ENCODE measurements around the gene DCTN5.
"Not testable (repeated sequence)": the region's sequence is repeated elsewhere in the genome, so short reads cannot be mapped to it uniquely, and the experiment has no call there.

Gene DCTN5

GRCh38 chr16:23694644-23695373 is 53.5 kb downstream of the DCTN5 start:
- no peak for DNase-seq

GRCh38 chr16:23695756-23696155 is 54.5 kb downstream of the DCTN5 start:
- DNase-seq = no peak

GRCh38 chr16:23699100-23699499 is 57.8 kb downstream of the DCTN5 start:
- DNase-seq = no peak

GRCh38 chr16:23700093-23700492 is 58.8 kb downstream of the DCTN5 start:
- DNase-seq = no peak

- DNase-seq = no peak
Measured at GRCh38 chr16:23700509-23700908, 59.2 kb downstream of the DCTN5 start.

GRCh38 chr16:23701045-23701444 is 59.8 kb downstream of the DCTN5 start:
- DNase-seq = no peak

GRCh38 chr16:23702951-23703350 is 61.7 kb downstream of the DCTN5 start:
- no peak for DNase-seq

- DNase-seq = no peak
Measured at GRCh38 chr16:23704772-23705516, 63.7 kb downstream of the DCTN5 start.

- DNase-seq = no peak
Measured at GRCh38 chr16:23705517-23705902, 64.2 kb downstream of the DCTN5 start.

- no peak for DNase-seq
Measured at GRCh38 chr16:23706439-23706838, 65.2 kb downstream of the DCTN5 start.

GRCh38 chr16:23709536-23709935 is 68.3 kb downstream of the DCTN5 start:
- DNase-seq = no peak

- no peak for DNase-seq
Measured at GRCh38 chr16:23710008-23710407, 68.7 kb downstream of the DCTN5 start.

GRCh38 chr16:23710504-23710903 is 69.2 kb downstream of the DCTN5 start:
- no peak for DNase-seq

GRCh38 chr16:23711785-23712184 is 70.5 kb downstream of the DCTN5 start:
- DNase-seq = no peak

- no peak for DNase-seq
Measured at GRCh38 chr16:23712976-23713375, 71.7 kb downstream of the DCTN5 start, which contains the start of gene ERN2. TSS of gene ERN2 (minus strand) at chr16:23713222. CDS start at chr16:23713187, 35 bp downstream.

- no peak for DNase-seq
Measured at GRCh38 chr16:23716484-23716883, 75.2 kb downstream of the DCTN5 start.

- DNase-seq = not testable (repeated sequence)
Measured at GRCh38 chr16:23722613-23723240, 81.5 kb downstream of the DCTN5 start.

GRCh38 chr16:23724096-23724784 is 83.0 kb downstream of the DCTN5 start:
- no peak for DNase-seq

- DNase-seq = no peak
Measured at GRCh38 chr16:23724785-23725131, 83.5 kb downstream of the DCTN5 start.

GRCh38 chr16:23726710-23727109 is 85.4 kb downstream of the DCTN5 start:
- DNase-seq = no peak
